Smooth muscle cell of the umbilical artery (primary cell): ENCODE results near the gene TRPC4AP. TPM values are rescaled to one million over a fixed set of nuclear protein-coding genes. Genes with fewer than 3 reads are reported as not detected.

Source experiments
- total RNA-seq: library from RNA; depleted of rRNA; stranded (reverse); fragments of >200 nt; gene quantifications from 2 replicates; pipeline ENCODE4 v1.2.3, GENCODE V29; 2014

Gene TRPC4AP, protein sequence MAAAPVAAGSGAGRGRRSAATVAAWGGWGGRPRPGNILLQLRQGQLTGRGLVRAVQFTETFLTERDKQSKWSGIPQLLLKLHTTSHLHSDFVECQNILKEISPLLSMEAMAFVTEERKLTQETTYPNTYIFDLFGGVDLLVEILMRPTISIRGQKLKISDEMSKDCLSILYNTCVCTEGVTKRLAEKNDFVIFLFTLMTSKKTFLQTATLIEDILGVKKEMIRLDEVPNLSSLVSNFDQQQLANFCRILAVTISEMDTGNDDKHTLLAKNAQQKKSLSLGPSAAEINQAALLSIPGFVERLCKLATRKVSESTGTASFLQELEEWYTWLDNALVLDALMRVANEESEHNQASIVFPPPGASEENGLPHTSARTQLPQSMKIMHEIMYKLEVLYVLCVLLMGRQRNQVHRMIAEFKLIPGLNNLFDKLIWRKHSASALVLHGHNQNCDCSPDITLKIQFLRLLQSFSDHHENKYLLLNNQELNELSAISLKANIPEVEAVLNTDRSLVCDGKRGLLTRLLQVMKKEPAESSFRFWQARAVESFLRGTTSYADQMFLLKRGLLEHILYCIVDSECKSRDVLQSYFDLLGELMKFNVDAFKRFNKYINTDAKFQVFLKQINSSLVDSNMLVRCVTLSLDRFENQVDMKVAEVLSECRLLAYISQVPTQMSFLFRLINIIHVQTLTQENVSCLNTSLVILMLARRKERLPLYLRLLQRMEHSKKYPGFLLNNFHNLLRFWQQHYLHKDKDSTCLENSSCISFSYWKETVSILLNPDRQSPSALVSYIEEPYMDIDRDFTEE
- total RNA-seq = 87.3 and 95.9 TPM in 2 replicates

GRCh38 chr20:35092524-35093266 is at the start of gene TRPC4AP:
Gene TRPC4AP (minus strand): TSS chr20:35092807. CDS start chr20:35092781, 26 bp downstream.

GRCh38 chr20:34955231-34956040 is 137.2 kb downstream of the TRPC4AP start, which contains the start of the genes GSS and MYH7B:
Gene GSS (minus strand): TSS chr20:34955806. CDS start chr20:34951852, 3,954 bp downstream.
Gene MYH7B (plus strand): TSS chr20:34955868. CDS start chr20:34978006, 22,138 bp downstream.

Other genes with a start within 250 kb of the TRPC4AP start
- 26.1 and 29.0 TPM in 2 replicates for gene GGT7, start 220.0 kb downstream of the TRPC4AP start, total RNA-seq
- gene ACSS2, start 216.2 kb downstream of the TRPC4AP start, total RNA-seq = 36.5 and 53.9 TPM in 2 replicates
- gene GSS, start 137.0 kb downstream of the TRPC4AP start, total RNA-seq = 73.9 and 80.6 TPM in 2 replicates
- gene MYH7B, start 136.9 kb downstream of the TRPC4AP start, total RNA-seq = 0.05 TPM in 1 of 2 replicates, not detected in the other
- 70.5 and 90.3 TPM in 2 replicates for gene EDEM2, start 54.5 kb upstream of the TRPC4AP start, total RNA-seq
- gene PROCR, start 79.3 kb upstream of the TRPC4AP start, total RNA-seq = 37.7 and 45.4 TPM in 2 replicates
- 0.89 and 1.0 TPM in 2 replicates for gene MMP24, start 133.9 kb upstream of the TRPC4AP start, total RNA-seq
- gene MMP24OS, start 185.3 kb upstream of the TRPC4AP start, total RNA-seq = 17.5 and 21.5 TPM in 2 replicates
- 91.5 and 107 TPM in 2 replicates for gene EIF6, start 192.0 kb upstream of the TRPC4AP start, total RNA-seq
- gene FAM83C, start 199.6 kb upstream of the TRPC4AP start, total RNA-seq = not detected in 2 replicates